Fibroblast of lung (primary cell): Measurements from ENCODE around the gene CFAP47. TPM values are rescaled to one million over a fixed set of nuclear protein-coding genes. Genes with fewer than 3 reads are reported as not detected.

Source experiments
- DNase-seq, 2 donors: peaks; one replicate each; pipeline versions ENCODE4 v3.0.0 to v3.0.0-alpha.2; 2010; ENCODE audit warnings: low read depth in 2 of 2
- H2AFZ ChIP-seq: 2 replicates; pipeline ENCODE4 v1.5.1; 2012; ENCODE audit warnings: low read length, control low read depth, inconsistent platforms
- H3K27ac ChIP-seq: 2 replicates; pipeline ENCODE4 v1.5.1; 2011; ENCODE audit warnings: low read length, control low read depth; ENCODE audit not compliant: insufficient read depth
- H3K27me3 ChIP-seq: 2 replicates; pipeline ENCODE4 v1.5.1; 2011; ENCODE audit warnings: mild to moderate bottlenecking, low read length; ENCODE audit not compliant: control insufficient read depth, insufficient read depth
- H3K36me3 ChIP-seq: 2 replicates; pipeline ENCODE4 v1.5.1; 2011; ENCODE audit warnings: low read length; ENCODE audit not compliant: control insufficient read depth, insufficient read depth
- H3K4me1 ChIP-seq: 2 replicates; pipeline ENCODE4 v1.5.1; 2011; ENCODE audit warnings: low read length; ENCODE audit not compliant: control insufficient read depth, insufficient read depth; ENCODE audit errors: extremely low read depth
- H3K4me2 ChIP-seq: 2 replicates; pipeline ENCODE4 v1.5.1; 2011; ENCODE audit warnings: low read length, control low read depth; ENCODE audit not compliant: insufficient read depth; ENCODE audit errors: extremely low read depth
- H3K4me3 ChIP-seq, 4 experiments: fragments of 200-600 bp in 1 of 4; sonication (generic) in 1 of 4; replicated peaks in 1 of 4; 2 replicates each; pipeline ENCODE4 v1.5.1; 2011 to 2016; ENCODE audit warnings: low read length in 4 of 4, low read depth in 3 of 4, mild to moderate bottlenecking in 3 of 4, control low read depth in 2 of 4, inconsistent platforms in 1 of 4, mixed read lengths in 1 of 4; ENCODE audit not compliant: insufficient read depth in 1 of 4; ENCODE audit errors: control extremely low read depth in 1 of 4
- H3K79me2 ChIP-seq: 2 replicates; pipeline ENCODE4 v1.5.1; 2012; ENCODE audit warnings: mild to moderate bottlenecking, low read length, inconsistent platforms; ENCODE audit not compliant: control insufficient read depth, insufficient read depth
- H3K9ac ChIP-seq: 2 replicates; pipeline ENCODE4 v1.5.1; 2011; ENCODE audit warnings: mild to moderate bottlenecking, low read length, control low read depth; ENCODE audit not compliant: insufficient read depth
- H3K9me3 ChIP-seq: 2 replicates; pipeline ENCODE4 v1.5.1; 2012; ENCODE audit warnings: low read depth, low read length; ENCODE audit not compliant: control insufficient read depth, insufficient read depth
- H4K20me1 ChIP-seq: 2 replicates; pipeline ENCODE4 v1.5.1; 2011; ENCODE audit warnings: low read length; ENCODE audit not compliant: control insufficient read depth, insufficient read depth; ENCODE audit errors: extremely low read depth
- EZH2 ChIP-seq: IDR thresholded peaks from 2 replicates; pipeline ENCODE4 v1.5.1; 2012; ENCODE audit warnings: low read length, control low read depth, mild to moderate bottlenecking; ENCODE audit errors: missing control alignments
- polyA plus RNA-seq, 2 donors: library from polyadenylated mRNA; depleted of rRNA in 1 of 2; stranded (reverse) in 1 of 2; unstranded in 1 of 2; fragments of >200 nt; gene quantifications; 2 replicates each; pipeline ENCODE4 v1.2.1, GENCODE V29; 2011 to 2012; ENCODE audit warnings: missing spikeins in 1 of 2
- total RNA-seq: library from RNA; depleted of rRNA; stranded (reverse); fragments of >200 nt; gene quantifications from 2 replicates; pipeline ENCODE4 v1.2.1, GENCODE V29; 2014
- TF ChIP-seq, protein P1 (sequence below), 2 donors: IDR thresholded peaks in 1 of 2; conservative IDR thresholded peaks in 1 of 2; 1 replicate in 1 of 2; 2 replicates in 1 of 2; pipeline ENCODE4 v1.5.1; 2011 to 2012; ENCODE audit warnings: low read length in 2 of 2, control low read depth in 1 of 2, inconsistent platforms in 1 of 2, low read depth in 1 of 2, mild to moderate bottlenecking in 1 of 2

Gene CFAP47
- total and polyA plus RNA-seq, 2 donors (not counting 1 experiment from before 2014, with no cell fraction given), result not detected

DNA sequence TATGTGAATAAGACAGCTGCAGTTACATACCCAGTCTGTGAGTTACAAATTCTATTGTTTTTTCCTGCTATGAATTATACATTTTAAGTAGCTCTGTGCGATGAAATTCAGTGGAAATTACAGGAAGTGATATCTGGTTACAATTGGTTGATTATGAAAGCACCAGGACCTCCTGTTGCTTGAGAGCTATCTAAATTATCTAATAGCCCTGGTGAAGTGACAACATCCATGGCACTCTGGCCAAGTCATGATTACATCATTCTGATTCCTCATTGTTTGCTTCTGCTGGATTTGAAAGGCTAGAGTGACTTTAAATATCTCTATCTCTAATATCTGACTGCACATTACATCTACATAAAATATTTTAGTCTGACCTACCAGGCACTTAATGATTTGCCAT lies 515.0 kb downstream of the CFAP47 start:
- peak in 1 of 2 donors; percentile 15 for DNase-seq
- no peak for TF ChIP-seq EZH2
- TF ChIP-seq, protein P1, sequence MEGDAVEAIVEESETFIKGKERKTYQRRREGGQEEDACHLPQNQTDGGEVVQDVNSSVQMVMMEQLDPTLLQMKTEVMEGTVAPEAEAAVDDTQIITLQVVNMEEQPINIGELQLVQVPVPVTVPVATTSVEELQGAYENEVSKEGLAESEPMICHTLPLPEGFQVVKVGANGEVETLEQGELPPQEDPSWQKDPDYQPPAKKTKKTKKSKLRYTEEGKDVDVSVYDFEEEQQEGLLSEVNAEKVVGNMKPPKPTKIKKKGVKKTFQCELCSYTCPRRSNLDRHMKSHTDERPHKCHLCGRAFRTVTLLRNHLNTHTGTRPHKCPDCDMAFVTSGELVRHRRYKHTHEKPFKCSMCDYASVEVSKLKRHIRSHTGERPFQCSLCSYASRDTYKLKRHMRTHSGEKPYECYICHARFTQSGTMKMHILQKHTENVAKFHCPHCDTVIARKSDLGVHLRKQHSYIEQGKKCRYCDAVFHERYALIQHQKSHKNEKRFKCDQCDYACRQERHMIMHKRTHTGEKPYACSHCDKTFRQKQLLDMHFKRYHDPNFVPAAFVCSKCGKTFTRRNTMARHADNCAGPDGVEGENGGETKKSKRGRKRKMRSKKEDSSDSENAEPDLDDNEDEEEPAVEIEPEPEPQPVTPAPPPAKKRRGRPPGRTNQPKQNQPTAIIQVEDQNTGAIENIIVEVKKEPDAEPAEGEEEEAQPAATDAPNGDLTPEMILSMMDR (conservative IDR thresholded peaks at IDR 0.05 in 1 of 2, IDR thresholded peaks at IDR 0.05 in 1 of 2; ENCODE audit: low read depth in 1 of 2, low read length in 2 of 2), result no peak

More for the DNA sequence above, 515.0 kb downstream of the CFAP47 start:
- Histone ChIP-seq H2AFZ (no peak overlapping the region), H3K4me3 (no peak overlapping the region), H3K36me3 (no peaks in the 10 kb centered on the region), H3K9ac (no peak overlapping the region), H3K9me3 (no peaks in the 10 kb centered on the region), H3K4me2 (no peak overlapping the region), H3K27me3 (no peaks in the 10 kb centered on the region), H3K79me2 (no peaks in the 10 kb centered on the region), H3K27ac (no peak overlapping the region), H3K4me1 (no peaks in the 10 kb centered on the region), H4K20me1 (no peaks in the 10 kb centered on the region)

Other genes with a start within 250 kb of the CFAP47 start
- gene MAGEB16, start 121.4 kb upstream of the CFAP47 start, total RNA-seq, result not detected in 2 replicates
- not detected in 2 replicates for gene MAGEB16, start 121.4 kb upstream of the CFAP47 start, polyA plus RNA-seq